HG03066 (cell line): ENCODE data around the gene MATK.
"Not testable (repeated sequence)": the region's sequence is repeated elsewhere in the genome, so short reads cannot be mapped to it uniquely, and the experiment has no call there.

ENCODE experiments used
- ATAC-seq: cut with Tn5 transposase; IDR thresholded peaks from one replicate; pipeline ENCODE4 v1.9.1; 2021; ENCODE audit warnings: low read depth; ENCODE audit not compliant: unreplicated experiment

The MATK gene

DNA sequence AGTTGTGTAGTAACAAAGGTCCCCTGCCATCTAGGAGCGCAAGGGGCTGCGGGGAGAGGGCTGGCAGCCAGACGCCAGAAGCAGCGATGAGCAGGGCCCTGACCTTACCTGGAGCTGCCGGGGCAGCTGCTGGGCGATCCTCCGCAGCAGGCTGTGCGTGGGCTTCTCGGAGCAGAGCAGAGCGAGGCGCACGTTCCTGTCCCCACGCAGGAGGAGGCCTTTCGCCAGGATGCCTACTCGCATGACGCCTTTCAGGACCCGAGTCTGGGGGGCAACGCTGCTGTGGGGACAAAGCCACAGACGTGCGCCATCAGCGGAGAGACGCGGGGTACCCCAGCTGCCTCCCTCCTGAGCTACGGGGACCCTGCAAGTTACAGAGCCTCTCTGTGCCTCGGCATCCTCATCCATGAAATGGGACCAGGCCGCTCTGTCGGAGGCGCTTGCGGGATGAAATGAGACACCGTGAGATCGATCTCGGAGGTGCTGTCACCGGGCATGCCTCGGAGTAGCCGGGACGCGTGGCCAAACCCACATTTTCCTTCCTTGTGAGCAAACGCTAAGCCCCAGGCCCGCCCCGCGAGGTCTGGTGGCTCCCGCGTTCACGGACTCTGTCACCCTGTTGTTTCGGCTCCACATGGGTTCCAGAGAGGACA lies 30.5 kb upstream of the MATK start:
- no peak for ATAC-seq

DNA sequence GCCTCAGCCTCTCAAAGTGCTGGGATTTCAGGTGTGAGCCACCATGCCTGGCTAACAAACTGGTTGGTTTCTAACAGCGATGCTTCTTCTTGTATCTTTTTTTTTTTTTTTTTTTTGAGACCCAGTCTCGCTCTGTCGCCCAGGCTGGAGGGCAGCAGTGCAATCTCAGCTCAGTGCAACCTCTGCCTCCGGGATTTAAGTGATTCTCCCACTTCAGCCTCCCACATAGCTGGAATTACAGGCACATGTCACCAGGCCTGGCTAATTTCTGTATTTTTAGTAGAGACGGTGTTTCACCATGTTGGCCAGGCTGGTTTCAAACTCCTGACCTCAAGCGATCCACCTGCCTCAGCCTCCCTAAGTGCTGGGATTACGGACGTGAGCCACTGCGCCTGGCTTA lies 30.0 kb upstream of the MATK start:
- not testable (repeated sequence) for ATAC-seq

DNA sequence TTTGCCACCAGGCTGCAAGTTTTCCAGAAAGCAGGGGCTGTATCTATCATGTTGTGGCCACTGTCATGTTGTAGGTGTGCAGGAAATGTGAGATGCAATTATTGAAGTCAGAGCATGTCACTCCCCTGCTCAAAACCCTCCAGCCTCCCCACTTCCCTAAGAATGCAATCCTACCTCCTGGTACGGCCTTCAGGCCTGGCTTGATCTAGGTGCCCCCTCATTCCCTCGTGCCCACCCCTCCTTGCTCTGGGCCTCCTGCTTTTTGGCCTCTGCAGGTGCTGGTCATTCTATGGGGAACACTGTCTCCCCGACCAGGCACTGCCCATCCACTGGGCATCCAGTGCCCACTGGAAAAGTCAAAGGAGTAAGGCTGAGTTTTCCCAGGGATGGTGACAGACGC lies 28.5 kb upstream of the MATK start:
- no peak for ATAC-seq

DNA sequence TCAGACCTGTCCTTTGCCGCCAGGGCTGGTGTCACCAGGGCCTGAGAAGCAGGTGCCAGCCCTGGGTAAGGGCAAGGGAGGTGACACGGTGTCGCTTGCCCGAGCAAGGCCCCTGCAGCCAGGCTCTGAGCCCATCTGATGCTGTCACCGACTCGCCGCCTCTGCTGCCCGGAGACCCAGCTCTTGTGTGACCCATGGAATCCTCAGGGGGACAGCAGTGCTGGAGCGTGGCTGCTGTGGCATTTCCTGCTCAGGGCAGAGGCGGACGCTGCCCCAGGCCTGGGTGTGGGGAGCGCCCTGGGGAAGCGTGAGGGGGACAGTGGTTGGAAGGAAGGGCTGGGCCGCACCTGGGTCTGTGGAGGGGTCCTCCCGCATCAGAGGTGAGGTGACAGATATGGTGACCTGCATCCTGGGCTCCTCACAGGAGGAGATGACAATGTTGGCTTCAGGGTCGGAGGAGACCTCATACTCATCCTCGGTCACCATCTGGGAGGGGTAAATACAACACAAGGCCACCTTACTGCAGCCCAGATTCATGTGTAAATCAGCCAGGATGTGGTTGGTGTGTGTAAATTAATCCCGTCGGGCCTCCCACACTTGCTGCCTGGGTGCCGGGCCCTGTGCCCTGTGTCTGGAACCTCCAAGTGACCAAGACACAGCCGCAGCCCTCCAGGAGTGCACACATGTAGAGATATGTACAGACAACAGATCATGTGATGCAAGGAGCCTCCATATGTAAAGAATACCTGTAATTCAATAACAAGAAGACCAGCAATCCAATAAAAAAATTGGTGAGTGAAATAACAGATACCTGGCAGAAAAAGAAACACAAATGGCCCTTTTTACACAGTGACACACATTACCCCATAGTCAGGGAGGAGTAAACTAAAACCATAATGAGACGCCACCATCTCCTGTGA lies 27.6 kb upstream of the MATK start:
- no peak for ATAC-seq

DNA sequence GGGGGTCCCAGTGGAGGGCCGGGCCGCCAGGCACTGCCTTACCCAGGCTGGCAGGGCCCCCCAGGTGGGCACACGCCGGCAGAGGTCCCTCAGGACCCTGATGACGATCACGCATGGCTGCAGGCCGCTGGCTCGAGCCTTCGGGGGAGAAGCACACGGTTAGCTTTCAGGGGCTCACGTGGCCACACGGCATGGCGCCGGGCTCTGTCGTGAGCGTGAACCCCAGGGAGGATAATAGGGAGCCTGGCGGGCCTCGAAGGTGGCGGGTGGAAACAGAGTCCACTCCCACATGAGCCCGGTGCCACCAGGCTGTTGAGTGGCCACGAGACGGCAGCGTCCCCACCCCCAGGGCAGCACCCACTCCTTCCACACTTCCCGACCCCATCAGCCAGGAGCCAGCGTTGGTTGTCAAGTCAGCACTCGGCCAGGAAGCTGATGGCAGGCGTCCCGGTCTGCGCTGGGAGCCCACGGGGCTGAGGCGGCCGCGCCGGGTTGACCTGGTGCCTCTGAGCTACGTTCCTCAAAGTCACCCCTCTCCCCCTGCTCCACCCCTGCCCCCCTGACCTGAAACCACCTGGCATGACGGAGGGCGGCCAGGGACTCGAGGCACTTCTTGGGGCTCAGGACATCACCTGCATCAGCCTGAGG lies 24.7 kb upstream of the MATK start:
- no peak for ATAC-seq

DNA sequence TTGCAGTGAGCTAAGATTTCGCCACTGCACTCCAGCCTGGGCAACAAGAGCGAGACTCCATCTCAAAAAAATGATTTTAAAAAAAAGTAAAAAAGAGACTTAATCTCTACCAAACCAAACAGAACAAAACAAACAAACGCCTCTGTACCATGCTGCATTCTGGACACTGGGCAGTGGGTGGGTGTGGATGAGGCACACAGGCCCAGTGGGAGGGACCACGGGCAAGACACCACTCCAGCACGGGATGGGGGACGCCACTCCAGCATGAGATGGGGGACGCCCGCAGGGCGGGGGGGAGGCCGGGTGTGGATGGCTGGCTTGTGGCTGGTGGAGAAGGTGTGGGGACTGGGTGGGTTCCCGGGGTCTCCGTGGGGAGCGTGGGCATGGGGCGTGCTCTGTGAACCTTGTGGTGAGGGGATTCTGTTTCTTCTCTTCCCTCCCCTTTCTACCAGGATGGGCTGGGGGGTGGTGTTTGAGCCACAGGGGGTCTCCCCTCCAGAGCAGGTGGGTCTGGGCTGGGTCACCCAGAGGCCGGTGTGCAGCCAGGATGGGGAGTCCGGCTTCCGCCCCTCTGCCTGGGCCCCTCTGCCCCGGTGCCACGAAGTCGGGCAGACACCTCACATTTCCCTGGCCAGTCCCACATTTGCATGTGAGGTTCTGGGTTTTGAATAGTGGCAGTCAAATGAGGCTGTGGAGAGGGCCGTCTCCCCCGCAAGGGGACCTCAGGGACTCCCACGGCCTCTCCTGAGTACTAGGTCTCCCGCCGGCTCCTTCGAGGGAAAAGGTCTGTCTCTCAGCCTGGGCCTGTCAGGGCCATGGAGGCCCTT lies 23.9 kb upstream of the MATK start:
- no peak for ATAC-seq

DNA sequence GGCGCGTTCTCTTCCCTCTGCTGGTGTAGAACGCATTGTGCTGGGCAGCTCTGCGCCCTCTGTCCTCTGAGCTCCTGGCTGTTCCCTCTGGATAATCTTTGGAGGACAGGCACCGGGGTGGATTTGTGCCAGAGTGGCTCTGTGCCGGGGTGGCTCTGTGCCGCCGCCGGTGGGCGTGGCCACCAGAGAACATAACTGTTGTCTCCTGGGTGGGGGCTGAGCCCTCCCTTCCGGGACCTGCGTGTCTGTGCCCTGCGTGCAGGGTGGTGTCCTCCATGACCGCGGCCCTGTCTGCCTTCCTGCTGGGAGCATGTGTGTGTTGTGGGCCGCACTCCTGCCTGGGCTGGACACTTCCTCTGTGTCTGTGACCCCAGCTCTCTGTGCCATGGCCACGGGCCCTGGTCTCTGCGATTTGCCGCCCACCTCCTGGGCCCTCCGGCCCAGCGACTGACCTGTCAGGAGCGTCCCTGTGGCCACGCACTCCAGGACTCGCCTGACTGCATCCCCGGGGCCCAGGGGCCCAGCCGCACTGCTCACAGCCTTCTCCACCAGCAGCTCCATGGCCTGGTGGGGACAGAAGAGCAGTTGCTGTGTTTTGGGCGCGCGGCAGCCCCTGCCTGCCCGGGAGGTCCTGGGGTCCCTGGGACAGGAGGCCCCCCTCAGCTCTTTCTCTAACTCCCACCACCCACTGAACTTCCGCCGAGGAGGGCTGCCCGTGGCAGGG lies 22.4 kb upstream of the MATK start:
- ATAC-seq: no peak

DNA sequence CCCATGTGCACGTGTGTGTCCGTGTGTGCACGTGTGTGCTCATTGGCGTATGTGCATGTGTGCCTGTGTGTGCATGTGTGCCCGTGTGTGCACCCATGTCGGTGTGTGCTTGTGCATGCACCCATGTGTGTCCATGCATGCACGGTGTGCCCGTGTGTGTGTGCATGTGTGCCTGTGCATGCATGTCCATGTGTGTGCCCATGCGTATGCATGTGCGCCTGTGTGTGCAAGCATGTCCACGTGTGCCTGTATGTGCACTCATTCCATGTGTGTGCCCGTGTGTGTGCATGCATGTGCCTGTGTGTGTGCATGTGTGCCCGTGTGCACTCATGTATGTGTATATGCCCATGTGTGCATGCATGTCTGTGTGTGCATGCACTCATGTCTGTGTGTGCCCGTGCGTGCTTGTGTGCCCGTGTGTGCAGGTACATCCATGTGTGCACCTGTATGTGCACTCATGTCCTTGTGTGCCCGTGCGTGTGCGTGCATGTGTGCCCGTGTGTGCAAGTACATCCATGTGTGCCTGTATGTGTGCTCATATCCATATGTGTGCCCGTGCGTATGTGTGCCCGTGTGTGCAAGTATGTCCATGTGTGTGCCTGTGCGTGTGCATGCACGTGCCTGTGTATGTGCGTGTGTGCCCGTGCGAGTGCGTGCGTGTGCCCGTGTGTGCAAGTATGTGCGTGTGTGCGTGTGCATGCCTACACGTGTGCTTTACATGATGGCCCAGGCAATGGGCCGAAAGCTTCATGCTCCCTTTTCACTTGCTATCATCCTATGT lies 21.6 kb upstream of the MATK start:
- no peak for ATAC-seq

DNA sequence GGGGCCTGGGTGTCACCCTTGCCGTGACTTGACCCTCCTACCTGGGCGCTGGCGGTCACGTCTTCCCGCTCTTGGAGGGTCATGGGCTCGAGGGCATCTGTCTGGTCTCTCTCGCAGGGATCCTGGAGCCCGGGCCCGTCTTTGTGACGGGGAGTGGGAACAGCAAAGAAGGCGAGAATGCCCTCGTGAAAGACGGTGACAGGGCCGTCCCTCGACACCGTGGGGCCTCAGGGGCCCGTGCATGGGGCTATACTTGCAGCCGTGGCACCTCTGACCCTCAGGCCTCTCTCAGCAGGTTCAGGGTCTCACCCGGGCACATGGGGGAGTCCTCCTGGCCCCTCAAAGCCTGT lies 20.9 kb upstream of the MATK start:
- no peak for ATAC-seq

DNA sequence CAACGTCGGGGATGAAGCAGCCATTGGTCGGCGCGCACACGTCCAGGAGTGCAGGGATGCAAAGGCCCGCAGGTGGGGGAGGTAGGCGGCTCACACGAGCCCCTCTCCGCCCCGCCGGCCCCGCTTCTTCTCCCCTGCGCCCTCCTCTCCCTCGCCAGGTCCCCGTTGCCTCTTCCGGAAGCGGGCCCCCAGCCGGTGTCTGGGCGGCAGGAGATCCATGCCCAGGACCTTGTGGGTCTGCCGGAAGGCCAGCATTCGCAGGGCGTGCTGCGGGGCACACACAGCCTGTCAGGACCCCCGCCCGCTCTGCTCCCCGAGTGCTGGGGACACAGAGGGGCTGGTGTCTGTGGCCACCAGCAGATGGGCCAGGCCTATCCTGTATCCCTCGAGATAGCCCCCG lies 19.7 kb upstream of the MATK start:
- ATAC-seq: no peak

DNA sequence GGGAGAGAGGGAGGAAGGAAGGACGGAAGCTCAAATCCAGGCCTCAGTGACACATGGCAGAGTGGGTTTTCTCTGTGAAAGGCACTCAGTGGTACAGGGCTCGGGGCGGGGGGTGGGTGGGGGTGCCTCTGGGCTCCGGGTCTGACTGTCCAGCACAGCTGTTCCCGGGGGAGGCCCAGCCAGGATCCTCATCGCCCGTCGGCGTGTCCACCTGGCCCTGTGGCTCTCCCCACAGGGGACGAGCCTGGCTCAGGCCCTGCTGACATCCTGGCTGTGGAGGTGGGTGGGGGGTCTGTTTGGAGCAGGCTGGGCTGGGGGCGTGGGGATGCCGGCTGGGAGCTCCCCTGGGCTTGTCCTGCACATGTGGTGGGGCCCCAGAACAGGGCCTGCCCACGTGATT lies 18.2 kb upstream of the MATK start:
- ATAC-seq: no peak

DNA sequence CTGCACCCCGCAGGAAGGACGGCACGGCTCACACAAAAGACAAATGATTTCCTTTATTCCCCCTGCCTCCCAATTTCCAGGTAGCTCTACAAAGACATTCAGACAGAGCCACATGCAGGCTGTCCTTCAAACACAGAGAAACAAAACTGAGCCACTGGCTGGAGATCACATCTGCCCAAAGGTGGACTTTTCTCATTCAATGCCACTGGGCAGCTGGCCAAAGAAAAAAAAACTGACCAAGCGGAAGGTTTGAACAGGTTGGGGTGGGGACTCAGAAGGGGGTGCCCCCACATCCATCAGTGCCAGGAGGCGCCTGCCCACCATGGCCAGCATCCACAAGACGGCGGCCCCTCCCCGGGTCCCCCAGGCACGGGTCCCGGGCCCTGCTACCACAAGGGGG lies 17.8 kb upstream of the MATK start:
- no peak for ATAC-seq

DNA sequence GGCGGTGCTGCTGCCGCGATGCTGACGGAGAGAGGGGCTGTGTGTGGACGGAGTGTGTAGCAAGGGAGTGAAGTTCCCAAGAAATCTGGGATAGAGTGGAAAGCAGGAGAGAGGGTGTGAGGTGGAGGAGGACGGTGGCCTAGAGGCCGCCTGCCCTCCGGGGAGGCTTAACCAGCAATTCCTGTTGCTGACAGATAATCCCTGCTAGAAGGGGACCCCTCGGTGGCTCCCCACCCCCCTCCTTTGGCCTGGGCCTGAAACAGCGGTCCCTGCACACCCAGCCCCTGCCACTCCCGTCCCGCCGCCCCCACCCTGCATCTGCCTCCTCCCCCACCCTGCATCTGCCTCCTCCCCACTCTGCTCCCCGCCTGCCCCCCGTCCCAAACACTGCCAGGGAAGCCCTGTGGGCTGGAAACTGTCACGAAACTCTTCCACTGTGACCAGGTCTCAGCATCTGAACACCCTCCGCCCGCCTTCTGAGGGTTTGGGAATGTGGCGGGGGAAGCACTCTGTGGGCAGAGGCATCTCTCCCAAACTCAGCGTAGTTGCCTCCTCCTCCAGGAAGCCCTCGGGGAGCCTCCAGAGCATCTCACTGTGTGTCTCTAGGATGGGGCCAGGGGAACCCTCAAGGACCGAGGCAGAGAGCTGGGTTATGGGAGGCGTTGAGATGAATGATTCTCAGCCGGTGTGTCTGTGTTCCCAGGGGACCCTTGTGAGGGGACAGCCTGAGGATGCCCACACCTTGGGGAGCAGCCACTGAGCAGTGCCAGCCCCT lies 17.1 kb upstream of the MATK start:
- ATAC-seq: no peak

DNA sequence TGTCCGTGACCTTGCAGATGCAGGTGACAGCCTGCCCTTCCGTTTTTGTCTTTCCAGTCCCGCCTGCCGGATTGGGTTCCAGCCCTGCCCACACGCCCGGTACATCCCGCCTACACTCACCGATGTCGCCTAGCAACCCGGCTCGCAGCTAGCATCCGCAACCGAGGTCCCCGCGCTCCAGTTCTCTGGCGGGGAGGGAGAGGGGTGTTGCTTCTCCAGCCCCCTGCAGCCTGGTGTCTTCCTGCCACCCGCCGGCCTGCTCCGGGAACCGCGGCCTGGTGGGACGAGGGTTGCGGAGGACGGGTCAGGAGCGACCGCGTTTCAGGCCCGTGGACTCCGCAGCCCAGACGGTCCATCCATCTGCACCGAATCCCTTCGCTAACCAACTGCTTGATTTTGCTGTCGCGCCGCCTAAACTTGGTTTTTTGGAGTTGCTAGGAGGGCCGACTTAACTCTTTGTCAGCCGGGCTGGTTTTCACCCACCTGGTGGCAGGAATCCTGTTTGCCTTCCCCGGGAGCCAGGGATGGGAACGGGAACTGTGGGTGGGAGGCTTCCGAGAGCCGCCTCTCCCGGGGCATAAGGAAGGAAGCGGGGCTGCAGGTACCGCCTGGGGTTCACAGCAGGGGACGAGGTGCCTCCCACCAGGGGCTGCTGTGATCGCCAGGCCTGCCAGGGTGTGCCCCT lies 15.4 kb upstream of the MATK start:
- ATAC-seq: no peak

DNA sequence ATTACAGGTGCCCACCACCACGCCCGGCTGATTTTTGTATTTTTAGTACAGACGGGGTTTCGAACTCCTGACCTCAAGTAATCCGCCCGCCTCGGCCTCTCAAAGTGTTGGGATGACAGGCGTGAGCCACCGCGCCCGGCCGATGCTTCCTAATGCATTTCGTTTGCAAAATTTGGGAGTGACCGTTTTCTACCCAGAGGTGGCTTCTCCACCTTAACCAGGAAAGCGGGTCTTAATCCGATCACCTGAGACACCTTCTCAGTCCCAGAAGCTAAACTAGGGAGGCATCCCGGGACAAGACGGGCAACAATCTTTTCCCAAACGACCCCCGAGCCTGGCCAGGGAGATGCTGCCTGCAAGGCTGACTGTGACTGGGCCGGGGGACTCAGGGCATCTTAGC lies 14.8 kb upstream of the MATK start:
- no peak for ATAC-seq

DNA sequence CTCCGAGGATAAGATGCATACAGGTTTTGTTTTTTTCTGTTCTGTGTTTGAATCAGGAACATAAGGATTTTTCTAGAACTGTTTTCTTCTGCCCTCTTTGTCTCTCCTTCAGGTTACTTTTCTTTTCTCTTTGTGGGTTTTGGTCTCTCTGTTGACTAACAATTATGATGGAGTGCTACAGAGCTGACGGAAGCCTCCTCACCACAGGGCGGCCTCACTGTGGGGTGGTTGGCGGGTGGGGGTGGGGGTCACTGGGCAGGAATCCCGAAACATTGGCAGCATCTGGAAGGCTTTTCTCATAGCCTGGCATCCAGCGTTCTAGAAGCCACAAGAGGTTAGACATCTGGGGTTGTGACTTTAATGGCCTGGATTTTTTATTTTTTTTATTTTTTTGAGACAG lies 12.0 kb upstream of the MATK start:
- ATAC-seq: no peak

DNA sequence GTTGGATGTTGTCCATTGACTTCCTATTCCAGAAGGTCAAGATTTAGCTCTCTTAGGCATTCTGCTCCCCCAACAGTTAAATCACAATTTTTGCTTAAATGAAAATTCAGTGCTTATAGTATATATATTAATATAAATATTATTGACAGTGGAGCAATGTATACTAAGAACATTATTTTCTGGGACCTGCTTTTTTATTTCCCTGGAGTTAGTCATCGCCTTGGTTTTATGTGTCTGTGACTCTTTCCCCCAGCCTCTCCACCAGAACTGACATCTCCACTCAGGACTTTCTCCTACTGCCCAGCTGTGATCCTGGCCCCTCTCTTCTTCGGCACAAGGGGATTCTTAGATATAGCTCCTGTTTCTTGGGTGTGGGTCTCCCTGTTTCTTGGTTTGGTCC lies 10.2 kb upstream of the MATK start:
- ATAC-seq: no peak

DNA sequence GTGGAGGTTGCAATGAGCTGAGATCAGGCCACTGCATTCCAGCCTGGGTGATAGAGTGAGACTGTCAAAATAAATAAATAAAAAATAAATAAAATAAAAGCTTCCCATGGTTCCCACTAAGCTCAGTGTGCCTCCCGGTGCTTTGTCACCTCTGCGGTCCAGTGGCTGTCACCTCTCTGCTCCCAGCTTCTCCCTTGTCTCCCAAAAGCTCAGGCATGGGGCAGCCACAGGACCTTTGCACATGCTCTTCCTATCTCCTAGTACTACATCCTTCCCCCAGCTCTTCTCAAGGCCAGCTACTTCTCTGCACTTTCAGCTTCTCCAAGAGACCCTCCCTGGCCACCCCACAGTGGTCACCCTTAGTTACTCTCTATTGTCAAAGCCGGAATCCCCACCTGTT lies 7.6 kb upstream of the MATK start:
- no peak for ATAC-seq
